B cell (primary cell): ENCODE measurements around the gene MYL5. TPM values are rescaled to one million over a fixed set of nuclear protein-coding genes. Genes with fewer than 3 reads are reported as not detected.

ENCODE experiments used
- ATAC-seq: fragments of 200-7000 bp; cut with Tn5 transposase; one replicate; pipeline ENCODE4 v1.10.0; 2021; ENCODE audit warnings: low read depth, mild to moderate bottlenecking, moderate number of reproducible peaks, moderate library complexity
- CTCF ChIA-PET: fragments of 350-600 bp; sonication (Branson Sonifier 250); formaldehyde crosslinking; loops from one replicate; lab custom pipeline; 2021; ENCODE audit warnings: antibody characterized with exemption, inconsistent platforms; lab: Charles Lee
- POLR2A ChIA-PET: fragments of 350-600 bp; sonication (Branson Sonifier 250); formaldehyde crosslinking; loops from one replicate; lab custom pipeline; 2021; ENCODE audit warnings: antibody characterized with exemption; lab: Charles Lee
- DNase-seq: peaks from one replicate; pipeline ENCODE4 v3.0.0; 2013
- H2AFZ ChIP-seq: 2 replicates; pipeline ENCODE4 v1.6.1; 2012; ENCODE audit warnings: mild to moderate bottlenecking, low read depth, low read length; ENCODE audit not compliant: insufficient read depth, poor library complexity, severe bottlenecking
- H3K27ac ChIP-seq, 2 donors: 1 replicate in 1 of 2; 2 replicates in 1 of 2; pipeline ENCODE4 v1.5.1; 2012 to 2013; ENCODE audit warnings: low read length in 2 of 2, mild to moderate bottlenecking in 2 of 2, moderate library complexity in 1 of 2
- H3K27me3 ChIP-seq, 4 experiments: fragments of 200-600 bp in 1 of 4; sonication (generic) in 1 of 4; replicated peaks in 1 of 4; 1 replicate in 2 of 4; 2 replicates in 2 of 4; pipeline versions ENCODE4 v1.6.1 to v1.7.0; 2013 to 2016; ENCODE audit warnings: low read length in 3 of 4, mild to moderate bottlenecking in 2 of 4, mixed read lengths in 1 of 4, moderate library complexity in 1 of 4; ENCODE audit not compliant: insufficient read depth in 4 of 4, control insufficient read depth in 3 of 4; ENCODE audit errors: control extremely low read depth in 1 of 4
- H3K36me3 ChIP-seq, 2 experiments: replicated peaks in 1 of 2; 1 replicate in 1 of 2; 2 replicates in 1 of 2; pipeline versions ENCODE4 v1.6.1 to v1.7.1; 2013; ENCODE audit warnings: low read length in 1 of 2; ENCODE audit not compliant: insufficient read depth in 2 of 2, control insufficient read depth in 1 of 2; ENCODE audit errors: control extremely low read depth in 1 of 2, extremely low read depth in 1 of 2
- H3K4me1 ChIP-seq, 2 donors: fragments of 200-600 bp in 1 of 2; sonication (generic) in 1 of 2; 1 replicate in 1 of 2; 2 replicates in 1 of 2; pipeline versions ENCODE4 v1.5.1 to v1.6.1; 2013 to 2017; ENCODE audit warnings: low read length in 2 of 2; ENCODE audit not compliant: control insufficient read depth in 2 of 2, insufficient read depth in 2 of 2
- H3K4me2 ChIP-seq: replicated peaks from 2 replicates; pipeline ENCODE3; 2012; ENCODE audit warnings: mild to moderate bottlenecking, low read depth, low read length; ENCODE audit not compliant: poor library complexity, severe bottlenecking
- H3K4me3 ChIP-seq, 5 experiments: fragments of 200-600 bp in 1 of 5; sonication (generic) in 1 of 5; 1 replicate in 3 of 5; 2 replicates in 2 of 5; pipeline versions ENCODE4 v1.5.1 to v1.7.0; 2011 to 2016; ENCODE audit warnings: low read length in 4 of 5, mild to moderate bottlenecking in 4 of 5, low read depth in 2 of 5, control low read depth in 1 of 5, moderate library complexity in 1 of 5; ENCODE audit not compliant: insufficient read depth in 1 of 5; ENCODE audit errors: control extremely low read depth in 1 of 5, extremely low read depth in 1 of 5
- H3K79me2 ChIP-seq: fragments of 200-600 bp; sonication (generic); one replicate; pipeline ENCODE4 v1.6.0; 2016; ENCODE audit warnings: low read length; ENCODE audit not compliant: control insufficient read depth, insufficient read depth
- H3K9ac ChIP-seq: fragments of 200-600 bp; sonication (generic); 2 replicates; pipeline ENCODE4 v1.6.1; 2017; ENCODE audit warnings: mild to moderate bottlenecking, low read length, moderate library complexity
- H3K9me3 ChIP-seq, 3 donors: one replicate each; pipeline versions ENCODE4 v1.6.1 to v1.7.1; 2013; ENCODE audit warnings: low read length in 2 of 3; ENCODE audit not compliant: control insufficient read depth in 2 of 3, insufficient read depth in 1 of 3; ENCODE audit errors: control extremely low read depth in 1 of 3
- H4K20me1 ChIP-seq: 2 replicates; pipeline ENCODE4 v1.6.0; 2012; ENCODE audit warnings: mild to moderate bottlenecking, low read length; ENCODE audit not compliant: insufficient read depth, control insufficient read depth, poor library complexity, severe bottlenecking
- H3K27ac Mint-ChIP-seq: one replicate; pipeline ENCODE4 v1.8.0; 2021; ENCODE audit warnings: mixed read lengths
- H3K27me3 Mint-ChIP-seq: one replicate; pipeline ENCODE4 v1.8.0; 2021; ENCODE audit warnings: mixed read lengths
- H3K4me1 Mint-ChIP-seq: one replicate; pipeline ENCODE4 v1.8.0; 2021; ENCODE audit warnings: mixed read lengths
- H3K4me3 Mint-ChIP-seq: one replicate; pipeline ENCODE4 v1.8.0; 2021; ENCODE audit warnings: mixed read lengths
- H3K9me3 Mint-ChIP-seq: one replicate; pipeline ENCODE4 v1.8.0; 2022; ENCODE audit warnings: mixed read lengths; ENCODE audit not compliant: insufficient read depth
- CTCF ChIP-seq: fragments of 200-600 bp; IDR thresholded peaks from one replicate; pipeline ENCODE4 v1.8.0; 2022; ENCODE audit warnings: antibody characterized with exemption, mild to moderate bottlenecking
- EZH2 ChIP-seq: IDR thresholded peaks from 2 replicates; pipeline ENCODE4 v1.6.1; 2012; ENCODE audit warnings: borderline replicate concordance, low read depth, mild to moderate bottlenecking, moderate library complexity, low read length; ENCODE audit not compliant: insufficient read depth, poor library complexity, severe bottlenecking
- WGBS: methylation state at CpG from one replicate; pipeline ENCODE4 v1.1.5; 2013; ENCODE audit warnings: missing lambda C conversion rate; ENCODE audit not compliant: insufficient coverage; 5-methylcytosine and 5-hydroxymethylcytosine counted together
- intact Hi-C: fragments of 100-400 bp; cut with micrococcal nuclease; formaldehyde crosslinking; loops from one replicate; pipeline ENCODE4 v1.10.0; 2022
- polyA plus RNA-seq: library from polyadenylated mRNA; depleted of rRNA; stranded (reverse); fragments of >200 nt; gene quantifications from 2 replicates; pipeline ENCODE4 v1.2.3, GENCODE V29; 2012
- total RNA-seq, 2 donors: library from RNA; stranded (reverse); fragments of 120-200 nt in 1 of 2; gene quantifications; 1 replicate in 1 of 2; 2 replicates in 1 of 2; pipeline versions ENCODE4 v1.2.3 to v1.2.4, GENCODE V29; 2013 to 2022

MYL5 gene
- total and polyA plus RNA-seq, 2 donors (not counting 1 experiment from before 2014, with no cell fraction given): 16.9 to 38.3 TPM

- Histone ChIP-seq H2AFZ (peak overlapping the region; percentile 70), H3K27ac (peak overlapping the region in 1 of 2 donors; percentile 20)
- intact Hi-C loops: loop anchor here (1.0 to 10.0 kb wide), 4 partner anchors 10 to 611 kb away; partner anchors contain the start of genes MAEA and PCGF3
These were observed 822 bp upstream of the MYL5 start for GRCh38 chr4:673349-674091.

More at GRCh38 chr4:673349-674091, 822 bp upstream of the MYL5 start:
- no peak for TF ChIP-seq EZH2
- TF ChIP-seq CTCF: no peak
- H3K9me3 ChIP-seq: no peaks in the 10 kb centered on the region
- DNase-seq (peak; percentile 33), ATAC-seq (no peak)
- H3K9ac ChIP-seq: peak overlapping the region; percentile 98
- Mint-ChIP-seq H3K9me3 (no peaks in the 10 kb centered on the region), H3K27ac (peak overlapping the region; percentile 56), H3K4me3 (peak overlapping the region; percentile 93), H3K4me1 (peaks cover 28% of the 10 kb centered on the region), H3K27me3 (no peaks in the 10 kb centered on the region)
- peaks cover 0 to 17% of the 10 kb centered on the region in 2 experiments for H3K36me3 ChIP-seq
- ChIA-PET POLR2A (interaction anchor here (1.0 to 2.0 kb wide), 6 partner anchors 10 to 549 kb away, joined by 3 to 11 read pairs (median 4); partner anchors contain the start of genes ZNF141 and ZNF718), CTCF (interaction anchor here (0.6 to 1.4 kb wide), 5 partner anchors 9 to 430 kb away, joined by 3 to 5 read pairs (median 3); no protein-coding TSS in a partner anchor)
- no peaks in the 10 kb centered on the region for H3K27me3 ChIP-seq
- peak overlapping the region; percentile 95 for H3K4me2 ChIP-seq
- peaks cover 26 to 36% of the 10 kb centered on the region in 2 donors for H3K4me1 ChIP-seq
- peak overlapping the region in 4 of 5 experiments; percentile 88 to 99 (median 94) for H3K4me3 ChIP-seq
- H3K79me2 ChIP-seq: peaks cover 22% of the 10 kb centered on the region
- WGBS: 11% methylated on average over 46 of the region's 55 CpGs
- H4K20me1 ChIP-seq: peaks cover 4% of the 10 kb centered on the region
